Endothelial cell of umbilical vein (primary cell): Measurements from ENCODE around the gene TBX5. TPM values are rescaled to one million over a fixed set of nuclear protein-coding genes. Genes with fewer than 3 reads are reported as not detected.

Experiments
- BruUV-seq: library from RNA; stranded (reverse); fragments of 400-500 nt; replicated peaks from 2 replicates; lab custom pipeline; 2021; lab: Mats Ljungman, UMichigan
- CTCF ChIA-PET: fragments of 300-600, 350-600 bp; sonication (Branson Sonifier 250); formaldehyde crosslinking; loops from one replicate; lab custom pipeline; 2021; ENCODE audit warnings: antibody characterized with exemption, inconsistent platforms; lab: Charles Lee
- POLR2A ChIA-PET: fragments of 300-600, 350-600 bp; sonication (Branson Sonifier 250); formaldehyde crosslinking; loops from one replicate; lab custom pipeline; 2021; ENCODE audit warnings: antibody characterized with exemption, inconsistent platforms; lab: Charles Lee
- DNase-seq: peaks from one replicate; pipeline ENCODE4 v3.0.0-alpha.2; 2011; ENCODE audit warnings: low read depth, low spot score
- FAIRE-seq: peaks from 2 replicates; lab custom pipeline; 2011; peaks lifted over from hg19 to GRCh38; lab: Jason Lieb, UNC
- H2AFZ ChIP-seq: 2 replicates; pipeline ENCODE4 v1.6.0; 2012; ENCODE audit warnings: low read depth, low read length, control low read depth, inconsistent platforms
- H3K27ac ChIP-seq: 2 replicates; pipeline ENCODE4 v1.5.1; 2011; ENCODE audit warnings: low read depth, mild to moderate bottlenecking, control low read depth, low read length, moderate library complexity; ENCODE audit not compliant: insufficient read depth
- H3K27me3 ChIP-seq, 2 experiments: 2 replicates each; pipeline versions ENCODE4 v1.6.0 to v1.6.1; 2011; ENCODE audit warnings: low read length in 2 of 2, mixed read lengths in 1 of 2; ENCODE audit not compliant: control insufficient read depth in 2 of 2, insufficient read depth in 2 of 2
- H3K36me3 ChIP-seq, 2 experiments: 2 replicates in 1 of 2; 3 replicates in 1 of 2; pipeline ENCODE4 v1.5.1; 2011; ENCODE audit warnings: low read length in 2 of 2, mild to moderate bottlenecking in 1 of 2, moderate library complexity in 1 of 2; ENCODE audit not compliant: control insufficient read depth in 2 of 2, insufficient read depth in 2 of 2; ENCODE audit errors: extremely low read depth in 1 of 2
- H3K4me1 ChIP-seq: 3 replicates; pipeline ENCODE4 v1.5.1; 2011; ENCODE audit warnings: mild to moderate bottlenecking, low read length; ENCODE audit not compliant: control insufficient read depth, insufficient read depth; ENCODE audit errors: extremely low read depth
- H3K4me2 ChIP-seq: 2 replicates; pipeline ENCODE4 v1.6.1; 2011; ENCODE audit warnings: low read length, control low read depth, mixed read lengths; ENCODE audit not compliant: insufficient read depth
- H3K4me3 ChIP-seq, 3 experiments: fragments of 200-600 bp in 1 of 3; sonication (generic), shearing (Covaris generic) in 1 of 3; replicated peaks in 1 of 3; 2 replicates each; pipeline ENCODE4 v1.5.1; 2011 to 2016; ENCODE audit warnings: control low read depth in 3 of 3, low read length in 3 of 3, mild to moderate bottlenecking in 2 of 3, inconsistent platforms in 1 of 3, low read depth in 1 of 3, moderate library complexity in 1 of 3; ENCODE audit not compliant: insufficient read depth in 1 of 3
- H3K79me2 ChIP-seq: 2 replicates; pipeline ENCODE4 v1.6.0; 2012; ENCODE audit warnings: low read length, inconsistent platforms; ENCODE audit not compliant: control insufficient read depth, insufficient read depth
- H3K9ac ChIP-seq: replicated peaks from 2 replicates; pipeline ENCODE3; 2011; ENCODE audit warnings: low read length, control low read depth; ENCODE audit not compliant: insufficient read depth; ENCODE audit errors: extremely low read depth
- H3K9me1 ChIP-seq: replicated peaks from 3 replicates; pipeline ENCODE4 v1.6.0; 2011; ENCODE audit warnings: mild to moderate bottlenecking, low read length; ENCODE audit not compliant: control insufficient read depth, insufficient read depth; ENCODE audit errors: extremely low read depth
- H3K9me3 ChIP-seq: replicated peaks from 2 replicates; pipeline ENCODE4 v1.5.1; 2012; ENCODE audit warnings: low read length, inconsistent platforms; ENCODE audit not compliant: control insufficient read depth, insufficient read depth
- H4K20me1 ChIP-seq: replicated peaks from 2 replicates; pipeline ENCODE3; 2011; ENCODE audit warnings: mild to moderate bottlenecking, low read length; ENCODE audit not compliant: control insufficient read depth, insufficient read depth; ENCODE audit errors: extremely low read depth
- EZH2 ChIP-seq: IDR thresholded peaks from 2 replicates; pipeline ENCODE4 v1.6.1; 2012; ENCODE audit warnings: borderline replicate concordance, low read depth, mild to moderate bottlenecking, moderate library complexity, low read length, inconsistent platforms; ENCODE audit not compliant: severe bottlenecking
- FOS ChIP-seq: IDR thresholded peaks from 2 replicates; pipeline ENCODE4 v1.6.1; 2011; ENCODE audit warnings: mild to moderate bottlenecking, low read length, moderate library complexity, borderline replicate concordance; ENCODE audit not compliant: insufficient read depth
- GATA2 ChIP-seq: IDR thresholded peaks from 2 replicates; pipeline ENCODE4 v1.7.0; 2011; ENCODE audit warnings: low read depth, mild to moderate bottlenecking, moderate library complexity, mixed read lengths, low read length; ENCODE audit not compliant: insufficient read length, insufficient read depth
- JUN ChIP-seq: IDR thresholded peaks from 2 replicates; pipeline ENCODE4 v1.6.1; 2011; ENCODE audit warnings: borderline replicate concordance, low read depth; ENCODE audit not compliant: insufficient read length, insufficient read depth
- MYC ChIP-seq: IDR thresholded peaks from one replicate; pipeline ENCODE4 v1.6.1; 2011; ENCODE audit warnings: mild to moderate bottlenecking, low read depth, low read length
- POLR2A ChIP-seq: IDR thresholded peaks from 2 replicates; pipeline ENCODE4 v1.6.1; 2012; ENCODE audit warnings: low read depth, mild to moderate bottlenecking, control low read depth, low read length
- POLR2AphosphoS5 ChIP-seq: IDR thresholded peaks from 2 replicates; pipeline ENCODE4 v1.6.1; 2012; ENCODE audit warnings: low read depth, mild to moderate bottlenecking, control low read depth, low read length, moderate library complexity; ENCODE audit not compliant: insufficient read depth
- dilution Hi-C: fragments of 300-500 bp; cut with MboI; formaldehyde crosslinking; loops from one replicate; pipeline ENCODE4 v1.15.0; 2019; ENCODE audit warnings: low sequenced_read_pairs; ENCODE audit not compliant: extremely low pct_ligation_motif_present
- intact Hi-C: fragments of 100-400 bp; cut with micrococcal nuclease; formaldehyde crosslinking; loops from one replicate; pipeline ENCODE4 v1.10.0; 2022
- polyA plus RNA-seq, 4 experiments: library from polyadenylated mRNA; depleted of rRNA in 3 of 4; stranded (reverse) in 3 of 4; unstranded in 1 of 4; fragments of >200 nt; gene quantifications; 2 replicates each; pipeline versions ENCODE4 v1.2.1 to v1.2.3, GENCODE V29; 2011 to 2012; ENCODE audit warnings: missing spikeins in 1 of 4
- total RNA-seq: library from RNA; stranded (reverse); gene quantifications from 2 replicates; pipeline ENCODE4 v1.2.3, GENCODE V29; 2021
- TF ChIP-seq, protein P1 (sequence below): IDR thresholded peaks from 2 replicates; pipeline ENCODE4 v1.6.1; 2011; ENCODE audit not compliant: insufficient read depth, insufficient read length
- TF ChIP-seq, protein P2 (sequence below), 2 donors: IDR thresholded peaks; 1 replicate in 1 of 2; 2 replicates in 1 of 2; pipeline ENCODE4 v1.5.1; 2011; ENCODE audit warnings: low read length in 2 of 2, mild to moderate bottlenecking in 2 of 2, moderate library complexity in 2 of 2, control low read depth in 1 of 2, inconsistent platforms in 1 of 2, low read depth in 1 of 2; ENCODE audit not compliant: insufficient read depth in 1 of 2; ENCODE audit errors: extremely low read depth in 1 of 2

The TBX5 gene
- total and polyA plus RNA-seq, 2 donors (not counting 3 experiments of a cell fraction or from before 2014, with no cell fraction given), result not detected

- BruUV-seq, result no TSS peak
- intact Hi-C loops, result no loop called here
Measured at GRCh38 chr12:114344831-114345230, 61.1 kb downstream of the TBX5 start.

More at GRCh38 chr12:114344831-114345230, 61.1 kb downstream of the TBX5 start:
- Histone ChIP-seq H3K9me1 (no peaks in the 10 kb centered on the region), H3K79me2 (no peaks in the 10 kb centered on the region), H3K36me3 (no peaks in the 10 kb centered on the region), H3K27ac (no peak overlapping the region), H3K9ac (no peak overlapping the region), H3K4me1 (no peaks in the 10 kb centered on the region), H3K4me2 (no peak overlapping the region), H3K9me3 (no peaks in the 10 kb centered on the region), H2AFZ (no peak overlapping the region), H3K27me3 (no peaks in the 10 kb centered on the region), H3K4me3 (no peak overlapping the region), H4K20me1 (no peaks in the 10 kb centered on the region)
- ChIA-PET CTCF (no interaction called here), POLR2A (no interaction called here)
- DNase-seq, result no peak
- no peak for FAIRE-seq
- dilution Hi-C loops, result no loop called here
- TF ChIP-seq, protein P1, sequence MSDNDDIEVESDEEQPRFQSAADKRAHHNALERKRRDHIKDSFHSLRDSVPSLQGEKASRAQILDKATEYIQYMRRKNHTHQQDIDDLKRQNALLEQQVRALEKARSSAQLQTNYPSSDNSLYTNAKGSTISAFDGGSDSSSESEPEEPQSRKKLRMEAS, result no peak
- TF ChIP-seq, protein P2, sequence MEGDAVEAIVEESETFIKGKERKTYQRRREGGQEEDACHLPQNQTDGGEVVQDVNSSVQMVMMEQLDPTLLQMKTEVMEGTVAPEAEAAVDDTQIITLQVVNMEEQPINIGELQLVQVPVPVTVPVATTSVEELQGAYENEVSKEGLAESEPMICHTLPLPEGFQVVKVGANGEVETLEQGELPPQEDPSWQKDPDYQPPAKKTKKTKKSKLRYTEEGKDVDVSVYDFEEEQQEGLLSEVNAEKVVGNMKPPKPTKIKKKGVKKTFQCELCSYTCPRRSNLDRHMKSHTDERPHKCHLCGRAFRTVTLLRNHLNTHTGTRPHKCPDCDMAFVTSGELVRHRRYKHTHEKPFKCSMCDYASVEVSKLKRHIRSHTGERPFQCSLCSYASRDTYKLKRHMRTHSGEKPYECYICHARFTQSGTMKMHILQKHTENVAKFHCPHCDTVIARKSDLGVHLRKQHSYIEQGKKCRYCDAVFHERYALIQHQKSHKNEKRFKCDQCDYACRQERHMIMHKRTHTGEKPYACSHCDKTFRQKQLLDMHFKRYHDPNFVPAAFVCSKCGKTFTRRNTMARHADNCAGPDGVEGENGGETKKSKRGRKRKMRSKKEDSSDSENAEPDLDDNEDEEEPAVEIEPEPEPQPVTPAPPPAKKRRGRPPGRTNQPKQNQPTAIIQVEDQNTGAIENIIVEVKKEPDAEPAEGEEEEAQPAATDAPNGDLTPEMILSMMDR (IDR thresholded peaks at IDR 0.05; ENCODE audit: extremely low read depth in 1 of 2, insufficient read depth in 1 of 2, low read depth in 1 of 2, low read length in 2 of 2), result no peak
- TF ChIP-seq FOS, result no peak
- no peak for TF ChIP-seq POLR2A
- TF ChIP-seq POLR2AphosphoS5, result no peak
- no peak for TF ChIP-seq EZH2
- TF ChIP-seq JUN, result no peak
- no peak for TF ChIP-seq GATA2
- no peak for TF ChIP-seq MYC
